HEK293 (cell line): Measurements from ENCODE around the gene ZNF541.
A peak's percentile ranks its signal among the peaks of the same experiment; 100 is the strongest.

Experiments
- CTCF ChIA-PET: fragments of 350-600 bp; formaldehyde crosslinking; extraction: SDS; loops from one replicate; lab custom pipeline; 2021; ENCODE audit warnings: antibody characterized with exemption; lab: Yijun Ruan, JAX
- POLR2A ChIA-PET: fragments of 300-600 bp; formaldehyde crosslinking; extraction: SDS; loops from one replicate; lab custom pipeline; 2020; ENCODE audit warnings: antibody characterized with exemption, inconsistent platforms; lab: Yijun Ruan, JAX
- H3K27ac ChIP-seq: fragments of 200-500 bp; sonication (Bioruptor generic); 2 replicates; pipeline ENCODE4 v1.5.1; 2014; ENCODE audit warnings: low read depth, low read length, control low read depth, inconsistent platforms; ENCODE audit errors: extremely low read depth
- H3K36me3 ChIP-seq, 2 experiments: fragments of 200-500 bp in 1 of 2; sonication (Bioruptor generic) in 1 of 2; 1 replicate in 1 of 2; 2 replicates in 1 of 2; pipeline ENCODE4 v1.5.1; 2014 to 2017; ENCODE audit warnings: inconsistent platforms in 2 of 2, low read length in 2 of 2; ENCODE audit not compliant: control insufficient read depth in 2 of 2, insufficient read depth in 1 of 2
- H3K4me1 ChIP-seq: fragments of 200-500 bp; sonication (Bioruptor generic); 2 replicates; pipeline ENCODE4 v1.5.1; 2014; ENCODE audit warnings: mild to moderate bottlenecking, low read length, inconsistent platforms; ENCODE audit not compliant: control insufficient read depth, insufficient read depth
- H3K4me3 ChIP-seq: 2 replicates; pipeline ENCODE4 v1.5.1; 2011; ENCODE audit warnings: low read depth, mild to moderate bottlenecking, control low read depth, low read length, moderate library complexity
- H3K9me3 ChIP-seq: fragments of 200-500 bp; sonication (Bioruptor generic); 2 replicates; pipeline ENCODE4 v1.5.1; 2014; ENCODE audit warnings: low read depth, low read length, inconsistent platforms; ENCODE audit not compliant: control insufficient read depth, insufficient read depth
- HIC1 ChIP-seq: fragments of 450-650 bp; formaldehyde crosslinking; IDR thresholded peaks from 2 replicates; pipeline ENCODE4 v1.5.1; 2016; ENCODE audit warnings: missing biosample characterization, missing genetic modification characterization
- IKZF3 ChIP-seq: fragments of 450-650 bp; IDR thresholded peaks from 2 replicates; pipeline ENCODE4 v1.5.0; 2018; ENCODE audit warnings: missing biosample characterization, mild to moderate bottlenecking, missing genetic modification characterization, moderate library complexity
- KLF8 ChIP-seq: fragments of 450-650 bp; formaldehyde crosslinking; IDR thresholded peaks from 2 replicates; pipeline ENCODE4 v1.5.1; 2016; ENCODE audit warnings: missing biosample characterization, missing genetic modification characterization
- PATZ1 ChIP-seq: fragments of 450-650 bp; formaldehyde crosslinking; IDR thresholded peaks from 2 replicates; pipeline ENCODE4 v1.5.1; 2016; ENCODE audit warnings: missing biosample characterization, missing genetic modification characterization
- PRDM6 ChIP-seq: fragments of 450-650 bp; formaldehyde crosslinking; IDR thresholded peaks from 2 replicates; pipeline ENCODE4 v1.5.1; 2017; ENCODE audit warnings: missing biosample characterization, missing genetic modification characterization
- REST ChIP-seq: fragments of 450-650 bp; formaldehyde crosslinking; IDR thresholded peaks from 2 replicates; pipeline ENCODE4 v1.5.1; 2016; ENCODE audit warnings: missing biosample characterization, missing genetic modification characterization
- SCRT1 ChIP-seq: fragments of 450-650 bp; formaldehyde crosslinking; IDR thresholded peaks from 2 replicates; pipeline ENCODE4 v1.5.1; 2016; ENCODE audit warnings: missing biosample characterization, missing genetic modification characterization, borderline replicate concordance
- WT1 ChIP-seq: fragments of 450-650 bp; formaldehyde crosslinking; IDR thresholded peaks from 2 replicates; pipeline ENCODE4 v1.5.1; 2016; ENCODE audit warnings: missing biosample characterization, missing genetic modification characterization
- ZBTB20 ChIP-seq: fragments of 450-650 bp; formaldehyde crosslinking; IDR thresholded peaks from 2 replicates; pipeline ENCODE4 v1.5.1; 2016; ENCODE audit warnings: missing biosample characterization, missing genetic modification characterization
- ZBTB48 ChIP-seq: fragments of 450-650 bp; formaldehyde crosslinking; IDR thresholded peaks from 2 replicates; pipeline ENCODE4 v1.5.1; 2016; ENCODE audit warnings: missing biosample characterization, missing genetic modification characterization
- ZNF157 ChIP-seq: fragments of 450-650 bp; formaldehyde crosslinking; IDR thresholded peaks from 2 replicates; pipeline ENCODE4 v1.5.1; 2016; ENCODE audit warnings: missing biosample characterization, missing genetic modification characterization
- ZNF214 ChIP-seq: fragments of 450-650 bp; formaldehyde crosslinking; IDR thresholded peaks from 2 replicates; pipeline ENCODE4 v1.5.1; 2017; ENCODE audit warnings: missing biosample characterization, mild to moderate bottlenecking, missing genetic modification characterization, borderline replicate concordance
- ZNF335 ChIP-seq: fragments of 450-650 bp; formaldehyde crosslinking; conservative IDR thresholded peaks from 2 replicates; pipeline ENCODE4 v1.5.1; 2016; ENCODE audit warnings: missing biosample characterization, missing genetic modification characterization
- ZNF341 ChIP-seq: fragments of 450-650 bp; formaldehyde crosslinking; IDR thresholded peaks from 2 replicates; pipeline ENCODE4; 2016; ENCODE audit warnings: low read depth, missing biosample characterization, missing genetic modification characterization
- ZNF433 ChIP-seq: fragments of 450-650 bp; formaldehyde crosslinking; IDR thresholded peaks from 2 replicates; pipeline ENCODE4 v1.5.1; 2016; ENCODE audit warnings: missing biosample characterization, missing genetic modification characterization, low read depth
- ZNF449 ChIP-seq: fragments of 450-650 bp; formaldehyde crosslinking; IDR thresholded peaks from 2 replicates; pipeline ENCODE4 v1.5.1; 2017; ENCODE audit warnings: missing biosample characterization, mild to moderate bottlenecking, missing genetic modification characterization, moderate library complexity
- ZNF48 ChIP-seq: fragments of 450-650 bp; formaldehyde crosslinking; IDR thresholded peaks from 2 replicates; pipeline ENCODE4 v1.5.1; 2016; ENCODE audit warnings: missing biosample characterization, missing genetic modification characterization
- ZNF549 ChIP-seq: fragments of 450-650 bp; IDR thresholded peaks from 2 replicates; pipeline ENCODE4 v1.5.1; 2018; ENCODE audit warnings: missing biosample characterization, missing genetic modification characterization, mild to moderate bottlenecking, inconsistent platforms, moderate library complexity
- ZNF555 ChIP-seq: fragments of 450-650 bp; formaldehyde crosslinking; conservative IDR thresholded peaks from 2 replicates; pipeline ENCODE4 v1.5.1; 2017; ENCODE audit warnings: missing biosample characterization, mild to moderate bottlenecking, missing genetic modification characterization, inconsistent platforms
- ZNF558 ChIP-seq: fragments of 450-650 bp; formaldehyde crosslinking; IDR thresholded peaks from 2 replicates; pipeline ENCODE4 v1.5.1; 2016; ENCODE audit warnings: missing biosample characterization, missing genetic modification characterization
- ZNF768 ChIP-seq: fragments of 450-650 bp; formaldehyde crosslinking; IDR thresholded peaks from 2 replicates; pipeline ENCODE4 v1.5.1; 2018; ENCODE audit warnings: missing biosample characterization, mild to moderate bottlenecking, missing genetic modification characterization

Gene ZNF541

GRCh38 chr19:47610902-47611301, 38.0 kb upstream of the ZNF541 start:
- Histone ChIP-seq H3K4me3 (no peak overlapping the region), H3K27ac (no peak overlapping the region), H3K9me3 (no peaks in the 10 kb centered on the region)
- POLR2A ChIA-PET = interaction anchor here (0.5 to 2.8 kb wide), 9 partner anchors 9 to 127 kb away, joined by 3 to 27 read pairs (median 3); partner anchors contain the start of genes KPTN and NAPA
- CTCF ChIA-PET = interaction anchor here (0.6 to 2.1 kb wide), 8 partner anchors 10 to 183 kb away, joined by 3 to 9 read pairs (median 4); partner anchors contain the start of gene NAPA
- no peak for TF ChIP-seq ZNF157
- no peak for TF ChIP-seq ZNF433 (tag by site-specific recombination)
- no peak for TF ChIP-seq ZNF558 (tag by site-specific recombination)
- TF ChIP-seq ZNF549 (tag by site-specific recombination) = no peak
- TF ChIP-seq ZNF48 = no peak
- TF ChIP-seq PRDM6 = no peak
- TF ChIP-seq ZNF768 (tag by site-specific recombination) = peak; percentile 68; the same call in 1 of the 2 replicates
- TF ChIP-seq ZNF214 (tag by site-specific recombination) = no peak
- TF ChIP-seq, all 188 proteins: peak for 1
- Histone ChIP-seq H3K4me1 (peaks cover 10% of the 10 kb centered on the region), H3K36me3 (peaks cover 13 to 14% of the 10 kb centered on the region in 2 experiments; a peak in 2 of 3 replicates)

GRCh38 chr19:47609906-47610894, 37.3 kb upstream of the ZNF541 start:
- Histone ChIP-seq H3K27ac (peak overlapping the region; percentile 98), H3K4me3 (peak overlapping the region; percentile 80), H3K36me3 (peaks cover 11 to 14% of the 10 kb centered on the region in 2 experiments; a peak in 2 of 3 replicates), H3K4me1 (peaks cover 10% of the 10 kb centered on the region), H3K9me3 (no peaks in the 10 kb centered on the region)
- ChIA-PET POLR2A (interaction anchor here (0.5 to 2.8 kb wide), 13 partner anchors 8 to 460 kb away, joined by 3 to 27 read pairs (median 3); partner anchors contain the start of genes KPTN and NAPA), CTCF (interaction anchor here (0.6 to 2.1 kb wide), 9 partner anchors 10 to 182 kb away, joined by 3 to 9 read pairs (median 4); partner anchors contain the start of gene NAPA)
- TF ChIP-seq ZBTB48 (tag by site-specific recombination) (0 out of 2 replicates have a peak, but pooled peaks have one; percentile 21), PATZ1 (tag by site-specific recombination) (peak; percentile 35), IKZF3 (tag by site-specific recombination) (0 out of 2 replicates have a peak, but pooled peaks have one; percentile 37), KLF8 (tag by site-specific recombination) (peak; percentile 33; the same call in 1 of the 2 replicates), ZNF555 (tag by site-specific recombination) (no peak), HIC1 (tag by site-specific recombination) (peak; percentile 37; the same call in 1 of the 2 replicates), ZNF449 (tag by site-specific recombination) (peak; percentile 72), REST (tag by site-specific recombination) (no peak), ZBTB20 (tag by site-specific recombination) (peak; percentile 75), WT1 (no peak), ZNF341 (tag by site-specific recombination) (0 out of 2 replicates have a peak, but pooled peaks have one; percentile 12), ZNF335 (0 out of 2 replicates have a peak, but pooled peaks have one; percentile 8), SCRT1 (tag by site-specific recombination) (no peak)
